Heart left ventricle (tissue), 13 donors: ENCODE data around the gene PTPN13.

Source experiments
- POLR2A ChIP-seq, 2 donors: fragments of 450-650 bp; IDR thresholded peaks; one replicate each; pipeline ENCODE4 v1.6.1; 2017; ENCODE audit warnings: antibody characterized with exemption in 2 of 2, mild to moderate bottlenecking in 2 of 2, moderate library complexity in 2 of 2
- TF ChIP-seq, protein P1 (sequence below), 12 donors: fragments of 200-600 bp; sonication (generic) in 4 of 12; IDR thresholded peaks; one replicate each; pipeline versions ENCODE4 v1.5.0 to v1.8.0; 2018 to 2022; ENCODE audit warnings: antibody characterized with exemption in 12 of 12, mild to moderate bottlenecking in 5 of 12
- donor health status: ischemic (EF 13 %, LVEDD 7.1; RV severe dilation, severe dysfunction).
- donor health status: DM: no; HTN: yes; CAD: no.
- donor health status: DM: no; HTN: no; CAD: no.
- donor health status: ischemic (EF 25% LVEDD 6.9; RV normal size, moderate dysfunction).
- donor health status: ischemic (EF 25% LVEDD 5.7; RV mildly dilated, moderate dysfunction).
- donor health status: ischemic (EF 35%, LVEDD 5.7; RV mildly dilated, moderate dysfunction).
- donor health status: nonischemic (EF 11% LVEDD 7.7; RV severe dilation, severe dysfunction).
- donor health status: DM: yes; HTN: yes; CAD: no.
- donor health status: PGD.
- donor health status: ischemic (EF 29% LVEDD 5.4; RV normal size, mild dysfunction).
- donor health status: nonischemic (EF 23%, LVEDD 6.1; RV moderate dilation, normal function).

DNA sequence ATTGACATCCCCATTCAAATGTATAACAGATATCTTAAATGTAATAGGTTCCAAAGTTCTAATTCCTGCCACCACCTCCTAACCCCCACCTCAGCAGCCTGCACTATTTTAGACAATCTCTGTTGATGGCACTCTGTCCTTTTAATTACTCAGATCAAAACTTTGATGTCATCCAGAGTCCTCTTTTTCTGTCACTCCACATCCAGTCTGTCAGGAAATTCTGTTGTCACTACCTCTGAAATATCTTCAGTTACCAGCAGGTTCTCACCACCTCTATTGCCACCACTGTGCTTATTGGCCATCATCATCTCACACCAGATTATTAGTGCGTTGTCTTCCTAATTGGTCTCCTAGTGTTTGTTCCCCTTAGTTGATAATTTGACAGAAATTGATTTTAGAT, 76.2 kb downstream of the PTPN13 start:
- no peak for TF ChIP-seq POLR2A (IDR thresholded peaks at IDR 0.05)
- TF ChIP-seq, protein P1, sequence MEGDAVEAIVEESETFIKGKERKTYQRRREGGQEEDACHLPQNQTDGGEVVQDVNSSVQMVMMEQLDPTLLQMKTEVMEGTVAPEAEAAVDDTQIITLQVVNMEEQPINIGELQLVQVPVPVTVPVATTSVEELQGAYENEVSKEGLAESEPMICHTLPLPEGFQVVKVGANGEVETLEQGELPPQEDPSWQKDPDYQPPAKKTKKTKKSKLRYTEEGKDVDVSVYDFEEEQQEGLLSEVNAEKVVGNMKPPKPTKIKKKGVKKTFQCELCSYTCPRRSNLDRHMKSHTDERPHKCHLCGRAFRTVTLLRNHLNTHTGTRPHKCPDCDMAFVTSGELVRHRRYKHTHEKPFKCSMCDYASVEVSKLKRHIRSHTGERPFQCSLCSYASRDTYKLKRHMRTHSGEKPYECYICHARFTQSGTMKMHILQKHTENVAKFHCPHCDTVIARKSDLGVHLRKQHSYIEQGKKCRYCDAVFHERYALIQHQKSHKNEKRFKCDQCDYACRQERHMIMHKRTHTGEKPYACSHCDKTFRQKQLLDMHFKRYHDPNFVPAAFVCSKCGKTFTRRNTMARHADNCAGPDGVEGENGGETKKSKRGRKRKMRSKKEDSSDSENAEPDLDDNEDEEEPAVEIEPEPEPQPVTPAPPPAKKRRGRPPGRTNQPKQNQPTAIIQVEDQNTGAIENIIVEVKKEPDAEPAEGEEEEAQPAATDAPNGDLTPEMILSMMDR (IDR thresholded peaks at IDR 0.05) = no peak
